ENCODE data around the gene NRXN2.

The NRXN2 gene

GRCh38 chr11:64649291-64649697 lies 73.7 kb downstream of the NRXN2 start:
- DNase-seq (ENCODE audit: low read depth) = no peak

DNA sequence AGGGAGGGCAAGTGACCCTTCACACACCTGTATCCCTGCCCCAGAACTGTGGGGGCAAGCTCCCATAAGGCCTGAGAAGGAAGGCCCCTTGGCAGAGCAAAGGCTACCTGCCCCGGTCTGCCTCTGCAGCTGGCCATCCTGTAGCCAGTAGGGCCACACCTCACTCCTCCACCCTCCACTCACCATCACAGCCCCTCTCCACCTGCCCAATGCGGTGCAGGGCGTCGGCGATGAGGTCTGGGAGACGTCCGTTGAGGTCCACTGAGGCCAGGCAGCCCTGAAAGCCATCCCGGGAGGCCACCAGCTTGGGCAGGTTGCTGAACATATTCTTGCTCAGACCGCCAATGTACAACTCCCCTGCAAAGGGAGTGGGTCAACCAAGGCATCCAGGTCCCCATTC lies 74.4 kb downstream of the NRXN2 start:
- no peak for DNase-seq (ENCODE audit: low read depth)

DNA sequence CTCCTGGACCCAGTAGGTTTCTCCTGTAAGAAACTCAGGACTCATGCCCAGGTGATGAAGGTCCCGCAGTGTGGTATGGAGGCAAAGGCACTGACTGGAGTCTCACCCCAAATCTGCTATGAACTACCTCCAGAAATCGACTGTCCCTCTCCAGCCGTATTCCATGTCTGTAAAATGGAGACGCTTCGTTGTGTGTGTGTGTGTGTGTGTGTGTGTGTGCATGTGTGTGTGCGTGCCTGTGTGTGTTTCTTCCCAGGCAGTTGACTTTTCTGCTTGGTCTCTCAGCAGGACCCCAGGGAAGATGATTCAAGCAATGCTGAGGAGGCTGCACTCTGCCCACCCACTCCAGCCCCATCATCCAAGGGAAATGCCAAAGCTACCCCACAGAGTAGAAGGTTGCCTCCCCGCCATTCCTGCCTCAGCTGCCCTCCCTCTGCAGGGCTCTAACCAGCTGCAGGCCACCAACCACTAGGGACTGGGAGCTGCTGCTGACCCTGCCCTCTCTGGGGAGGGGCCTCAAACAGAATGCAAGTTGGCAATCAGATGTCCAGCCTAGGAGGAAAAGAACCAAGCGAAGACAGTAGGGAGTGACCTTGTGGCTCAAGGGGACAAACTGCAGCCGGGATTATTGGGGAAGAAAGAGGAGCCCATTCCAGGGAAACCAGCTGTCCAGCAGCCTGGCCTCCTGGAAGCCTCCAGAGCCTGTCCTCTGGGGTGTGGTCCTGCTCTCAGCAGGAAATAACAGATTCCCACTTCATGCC lies 75.8 kb downstream of the NRXN2 start:
- DNase-seq (ENCODE audit: low read depth) = no peak

DNA sequence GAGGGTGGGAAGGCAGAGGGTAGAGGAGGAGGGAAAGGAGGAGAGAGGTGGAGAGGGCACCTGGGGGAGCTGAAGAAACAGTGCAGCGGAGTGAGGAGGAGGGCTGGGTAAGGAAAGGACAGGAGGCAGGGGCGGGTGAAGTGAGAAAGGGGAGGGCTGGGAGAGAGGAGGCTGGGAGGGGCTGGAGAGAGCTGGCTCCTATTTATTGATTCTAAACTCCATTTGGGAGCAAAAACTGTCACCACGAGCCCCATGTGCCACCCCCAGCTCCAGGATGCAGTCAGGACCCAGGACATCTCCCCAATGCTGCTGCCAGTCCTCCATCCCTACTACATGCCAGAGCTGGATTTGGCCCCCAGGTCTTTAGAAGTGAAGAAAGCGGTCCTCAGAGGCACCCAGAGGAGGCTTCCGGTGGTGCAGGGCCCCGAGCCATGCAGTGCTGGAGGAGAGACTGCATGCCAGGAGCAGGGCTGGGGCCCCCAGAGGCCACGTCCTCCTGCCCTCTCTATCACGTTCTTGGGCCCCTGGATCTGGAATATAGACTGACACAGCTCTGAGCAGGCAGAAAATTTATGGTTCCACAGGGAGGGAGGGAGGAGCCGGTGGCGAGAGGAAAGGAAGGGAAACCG lies 78.2 kb downstream of the NRXN2 start:
- no peak for DNase-seq (ENCODE audit: low read depth)

DNA sequence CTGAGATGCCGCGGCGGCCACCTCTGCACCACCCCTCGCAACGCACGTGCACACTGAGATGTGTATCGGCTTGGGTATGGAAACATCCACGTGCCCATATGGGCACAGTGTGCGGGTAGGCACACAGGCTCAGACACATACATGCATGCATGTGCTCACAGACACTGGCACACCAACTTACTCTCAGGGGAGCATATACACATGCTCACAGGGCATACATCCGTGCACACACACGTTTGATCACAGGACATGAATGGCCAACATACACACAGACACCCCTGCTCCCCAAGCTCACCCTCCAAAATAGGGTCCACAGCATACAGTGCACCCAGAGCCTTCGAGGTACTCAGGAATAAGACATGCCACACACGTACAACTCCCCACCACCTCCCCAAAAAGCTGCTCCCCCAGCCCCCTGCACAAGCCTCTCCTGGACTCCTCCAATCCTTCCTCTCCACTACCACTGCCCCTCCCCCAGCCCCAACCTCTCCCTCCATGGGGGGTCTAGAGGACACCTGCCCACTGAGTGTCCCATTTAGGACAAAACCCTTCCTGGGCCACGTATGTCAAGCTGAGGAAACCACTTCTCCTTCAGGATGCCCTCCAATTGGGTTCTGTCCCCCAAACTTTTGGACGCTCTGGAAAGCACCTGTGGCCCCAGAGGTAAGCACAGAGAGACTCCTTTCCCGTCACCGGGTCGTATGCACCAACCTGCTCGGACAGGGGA lies 78.9 kb downstream of the NRXN2 start:
- no peak for DNase-seq (ENCODE audit: low read depth)

DNA sequence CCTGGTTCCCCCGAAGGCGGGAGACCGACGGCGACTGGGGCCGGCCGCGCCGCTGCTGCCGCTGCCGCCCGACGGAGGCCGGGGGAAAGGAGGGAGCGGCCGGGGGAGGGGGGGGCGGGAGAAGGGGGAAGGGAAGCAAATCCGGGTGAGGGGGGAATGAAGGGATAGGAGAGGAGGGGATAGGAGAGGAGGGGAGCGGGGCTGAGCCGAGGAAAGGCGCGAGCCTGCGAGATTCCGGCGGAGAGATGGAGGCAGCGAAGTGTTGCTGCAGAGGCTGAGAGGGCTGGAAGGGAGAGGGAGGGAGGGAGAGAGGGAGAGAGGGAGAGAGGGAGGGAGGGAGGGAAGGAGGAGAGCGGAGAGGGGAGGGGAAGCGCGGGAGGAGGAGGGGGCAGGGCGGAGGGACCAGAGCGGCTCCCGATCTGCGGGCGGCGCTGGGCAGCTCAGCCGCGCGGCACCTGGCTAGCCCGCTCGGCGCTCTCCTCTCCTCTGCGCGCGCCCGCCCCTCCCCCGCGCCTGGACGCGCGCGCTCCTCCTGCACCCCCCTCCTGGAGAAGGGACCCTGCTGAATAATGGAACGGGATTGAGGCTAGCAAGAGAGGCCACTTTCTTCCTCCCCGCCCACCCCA lies 79.6 kb downstream of the NRXN2 start:
- no peak for DNase-seq (ENCODE audit: low read depth)

GRCh38 chr11:64642871-64643255 lies 80.1 kb downstream of the NRXN2 start:
- no peak for DNase-seq (ENCODE audit: low read depth)

- DNase-seq (ENCODE audit: low read depth) = no peak
Measured at GRCh38 chr11:64642418-64642735, 80.6 kb downstream of the NRXN2 start.

- no peak for DNase-seq (ENCODE audit: low read depth)
Measured at GRCh38 chr11:64641596-64642417, 81.2 kb downstream of the NRXN2 start.

- DNase-seq (ENCODE audit: low read depth) = no peak
Measured at GRCh38 chr11:64639885-64640284, 83.1 kb downstream of the NRXN2 start.

DNA sequence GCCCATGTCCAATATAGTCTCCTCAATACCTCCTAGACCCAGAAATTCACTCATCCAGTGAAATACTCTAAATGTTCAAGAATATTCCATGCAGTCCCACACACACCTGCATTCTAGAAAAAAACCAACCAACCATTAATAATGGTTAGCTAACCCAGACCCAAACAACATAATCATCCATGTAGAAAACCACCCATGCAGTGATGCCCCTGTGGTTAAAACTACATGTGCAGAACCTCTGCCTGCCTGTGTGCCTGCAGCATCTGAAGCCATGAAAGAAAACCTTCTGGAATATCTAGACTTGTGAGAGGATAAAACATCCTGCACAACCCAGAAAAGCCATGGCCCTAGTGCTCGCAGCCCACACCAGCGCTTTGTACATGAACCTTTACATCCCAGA lies 84.2 kb downstream of the NRXN2 start:
- no peak for DNase-seq (ENCODE audit: low read depth)

DNA sequence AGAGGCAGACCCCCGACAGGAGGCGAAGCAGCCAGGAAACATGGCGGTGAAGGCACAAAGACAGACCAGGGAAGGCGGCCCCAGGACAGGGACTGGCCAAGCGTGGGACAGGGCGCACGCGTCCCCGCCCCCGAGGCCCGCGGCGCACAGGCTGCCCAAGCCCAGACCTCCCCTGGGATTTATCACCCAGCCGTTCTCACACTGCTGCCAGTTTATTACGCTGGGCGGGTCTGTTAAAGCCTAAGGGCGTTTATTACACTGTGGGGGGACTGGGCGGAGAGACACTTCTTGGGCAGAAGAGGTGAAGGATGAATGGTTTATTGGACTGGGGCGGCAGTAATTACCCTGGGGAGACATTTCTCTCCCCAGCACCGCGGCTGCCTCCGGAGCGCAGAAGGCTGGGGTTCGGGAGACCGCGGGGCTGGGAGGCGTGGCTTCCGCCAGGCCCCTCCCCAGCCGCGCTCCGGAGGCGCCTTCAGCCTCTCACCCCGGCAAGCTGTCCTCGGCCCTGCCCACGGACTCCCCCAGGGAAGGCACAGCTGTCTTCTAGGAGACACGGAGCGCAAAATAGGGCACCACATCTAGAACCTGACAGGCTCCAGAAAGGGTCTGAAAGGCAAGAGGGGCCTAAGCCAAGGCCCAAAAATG lies 84.9 kb downstream of the NRXN2 start:
- no peak for DNase-seq (ENCODE audit: low read depth)

DNA sequence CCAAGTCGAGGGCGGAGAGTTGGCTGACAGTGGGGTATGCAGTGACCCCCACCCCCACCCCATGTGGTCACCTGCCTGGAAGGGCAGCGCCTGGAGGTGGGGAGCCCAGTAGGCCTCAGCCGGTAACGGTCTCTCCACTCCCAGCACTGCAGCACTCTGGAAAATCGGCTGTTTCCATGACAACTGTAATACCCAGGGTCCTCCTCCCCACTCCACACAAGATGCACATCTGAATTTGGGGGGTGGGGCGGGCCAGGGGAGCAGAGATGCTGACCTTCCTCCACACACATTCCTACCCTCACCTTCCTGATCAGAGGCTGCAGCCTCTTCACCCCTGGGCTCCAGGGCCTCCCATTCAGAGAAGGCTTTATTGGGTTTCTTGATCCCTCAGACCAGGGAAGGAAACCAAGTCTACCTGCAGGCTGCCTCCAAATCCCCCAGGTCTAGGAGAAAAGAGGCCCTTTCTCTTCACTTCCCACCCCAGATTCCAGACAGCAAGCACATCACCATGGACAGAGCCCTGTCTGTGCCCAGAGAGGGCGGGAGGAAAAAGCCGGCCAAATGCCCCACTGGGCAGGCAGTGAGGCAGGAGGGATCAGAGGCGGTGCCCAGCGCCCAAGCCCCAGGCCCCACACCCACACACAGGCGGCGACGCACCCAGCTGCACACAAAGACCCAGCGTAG lies 85.5 kb downstream of the NRXN2 start:
- no peak for DNase-seq (ENCODE audit: low read depth)

- no peak for DNase-seq (ENCODE audit: low read depth)
Measured at GRCh38 chr11:64633555-64634159, 89.3 kb downstream of the NRXN2 start.

- no peak for DNase-seq (ENCODE audit: low read depth)
Measured at GRCh38 chr11:64632654-64633053, 90.3 kb downstream of the NRXN2 start.

- DNase-seq (ENCODE audit: low read depth) = no peak
Measured at GRCh38 chr11:64632237-64632636, 90.8 kb downstream of the NRXN2 start.

DNA sequence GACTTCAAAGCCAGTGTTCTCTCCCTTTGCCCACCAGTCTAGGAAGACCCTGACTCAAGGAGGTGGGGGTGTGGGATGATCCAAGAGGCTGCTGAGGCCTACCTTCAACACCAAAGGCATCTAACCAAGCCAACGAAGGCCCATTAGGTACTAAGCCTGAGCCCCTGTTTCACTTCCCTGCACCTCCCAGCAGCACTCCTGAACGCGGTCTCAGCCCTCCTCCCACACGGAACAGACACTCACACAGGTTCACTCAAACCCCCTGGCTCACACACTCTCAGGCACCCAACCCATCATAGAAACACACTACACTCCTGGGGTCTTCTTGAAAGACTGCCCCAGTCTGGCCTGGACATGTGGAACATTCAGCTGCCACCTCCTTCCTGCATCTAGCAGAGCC lies 91.3 kb downstream of the NRXN2 start:
- DNase-seq (ENCODE audit: low read depth) = no peak

GRCh38 chr11:64629796-64630562 lies 93.0 kb downstream of the NRXN2 start:
- no peak for DNase-seq (ENCODE audit: low read depth)

- no peak for DNase-seq (ENCODE audit: low read depth)
Measured at GRCh38 chr11:64629103-64629502, 93.9 kb downstream of the NRXN2 start.

DNA sequence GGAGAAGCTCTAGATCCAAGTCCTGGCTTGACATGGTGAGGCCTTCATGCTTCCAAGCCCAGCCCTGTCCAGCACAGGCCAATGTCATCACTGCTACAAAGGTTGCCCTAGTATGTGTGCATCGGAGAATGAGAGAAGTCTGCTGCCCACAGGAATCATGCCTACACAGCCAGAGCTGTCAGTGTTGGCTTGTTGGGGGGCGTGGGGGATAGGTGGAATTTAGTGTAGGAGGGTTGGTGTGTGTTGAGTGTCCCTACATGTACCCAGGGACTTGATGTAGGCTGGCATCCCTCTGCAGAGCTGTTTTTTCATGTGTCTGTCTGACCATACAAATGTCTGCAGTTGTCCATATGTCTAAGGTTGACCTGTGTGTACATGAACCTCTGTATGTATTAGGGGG lies 94.4 kb downstream of the NRXN2 start:
- no peak for DNase-seq (ENCODE audit: low read depth)
